H9 (cell line): ENCODE data around the gene CFAP298. TPM values are rescaled to one million over a fixed set of nuclear protein-coding genes. Genes with fewer than 3 reads are reported as not detected.

ENCODE experiments used
- DNase-seq: peaks from one replicate; pipeline ENCODE4 v3.0.0-alpha.2; 2017
- H2AFZ ChIP-seq: one replicate; pipeline ENCODE4 v1.6.1; 2013; ENCODE audit warnings: mild to moderate bottlenecking, low read length, control low read depth, moderate library complexity
- H2AK5ac ChIP-seq: 2 replicates; pipeline ENCODE4 v1.6.1; 2013; ENCODE audit warnings: low read length, control low read depth, mixed read lengths; ENCODE audit not compliant: insufficient read length
- H2BK120ac ChIP-seq: one replicate; pipeline ENCODE4 v1.6.1; 2013; ENCODE audit warnings: low read depth, mild to moderate bottlenecking, low read length, control low read depth, inconsistent platforms; ENCODE audit not compliant: poor library complexity, severe bottlenecking
- H2BK12ac ChIP-seq: 2 replicates; pipeline ENCODE4 v1.6.1; 2013; ENCODE audit warnings: low read length, control low read depth, mixed read lengths, low read depth; ENCODE audit not compliant: insufficient read length
- H2BK15ac ChIP-seq: 2 replicates; pipeline ENCODE4 v1.6.1; 2013; ENCODE audit warnings: low read depth, low read length, control low read depth
- H2BK20ac ChIP-seq: one replicate; pipeline ENCODE4 v1.6.1; 2013; ENCODE audit warnings: low read depth, mild to moderate bottlenecking, low read length, control low read depth, inconsistent platforms; ENCODE audit not compliant: poor library complexity, severe bottlenecking
- H2BK5ac ChIP-seq: 2 replicates; pipeline ENCODE4 v1.6.1; 2013; ENCODE audit warnings: low read length, control low read depth, mixed read lengths; ENCODE audit not compliant: insufficient read length
- H3K14ac ChIP-seq: 2 replicates; pipeline ENCODE4 v1.6.1; 2013; ENCODE audit warnings: low read length, control low read depth; ENCODE audit not compliant: insufficient read depth
- H3K18ac ChIP-seq: 2 replicates; pipeline ENCODE4 v1.6.1; 2013; ENCODE audit warnings: low read depth, mild to moderate bottlenecking, mixed read lengths, low read length, control low read depth; ENCODE audit not compliant: insufficient read length
- H3K23ac ChIP-seq: 2 replicates; pipeline ENCODE4 v1.6.1; 2013; ENCODE audit warnings: low read length, control low read depth, mixed read lengths, low read depth; ENCODE audit not compliant: insufficient read length
- H3K23me2 ChIP-seq: 2 replicates; pipeline ENCODE4 v1.6.1; 2013; ENCODE audit warnings: low read depth, mild to moderate bottlenecking, mixed read lengths, low read length, control low read depth; ENCODE audit not compliant: insufficient read length, poor library complexity, severe bottlenecking
- H3K27ac ChIP-seq: 2 replicates; pipeline ENCODE4 v1.5.1; 2013; ENCODE audit warnings: low read length, control low read depth, mixed read lengths, low read depth; ENCODE audit not compliant: insufficient read length
- H3K27me3 ChIP-seq: 2 replicates; pipeline ENCODE4 v1.6.1; 2013; ENCODE audit warnings: low read length, control low read depth, inconsistent platforms; ENCODE audit not compliant: insufficient read depth
- H3K4ac ChIP-seq: 2 replicates; pipeline ENCODE4 v1.6.1; 2013; ENCODE audit warnings: low read depth, mild to moderate bottlenecking, control low read depth, inconsistent platforms, low read length, moderate library complexity
- H3K4me1 ChIP-seq: 2 replicates; pipeline ENCODE4 v1.6.1; 2013; ENCODE audit warnings: low read length, control low read depth, inconsistent platforms; ENCODE audit not compliant: insufficient read depth
- H3K4me2 ChIP-seq: 2 replicates; pipeline ENCODE4 v1.6.1; 2013; ENCODE audit warnings: low read length, control low read depth, mixed read lengths; ENCODE audit not compliant: insufficient read length, insufficient read depth
- H3K56ac ChIP-seq: 2 replicates; pipeline ENCODE4 v1.6.1; 2013; ENCODE audit warnings: low read depth, mild to moderate bottlenecking, mixed read lengths, low read length, control low read depth; ENCODE audit not compliant: insufficient read length
- H3K79me1 ChIP-seq: 2 replicates; pipeline ENCODE4 v1.6.1; 2013; ENCODE audit warnings: low read depth, mild to moderate bottlenecking, moderate library complexity, low read length, control low read depth, inconsistent platforms; ENCODE audit not compliant: insufficient read depth, poor library complexity, severe bottlenecking
- H3K79me2 ChIP-seq: 2 replicates; pipeline ENCODE4 v1.6.1; 2013; ENCODE audit warnings: low read length, control low read depth, inconsistent platforms; ENCODE audit not compliant: insufficient read depth
- H3K9ac ChIP-seq: 2 replicates; pipeline ENCODE4 v1.6.1; 2013; ENCODE audit warnings: low read length, control low read depth, mixed read lengths; ENCODE audit not compliant: insufficient read length; ENCODE audit errors: extremely low read depth
- H3K9me3 ChIP-seq: one replicate; pipeline ENCODE4 v1.6.1; 2013; ENCODE audit warnings: low read depth, low read length, inconsistent platforms; ENCODE audit not compliant: control insufficient read depth
- H3T11ph ChIP-seq: one replicate; pipeline ENCODE4 v1.6.1; 2013; ENCODE audit warnings: mild to moderate bottlenecking, low read length, control low read depth, inconsistent platforms
- H4K20me1 ChIP-seq: one replicate; pipeline ENCODE4 v1.6.1; 2013; ENCODE audit not compliant: control insufficient read depth, insufficient read length, insufficient read depth
- H4K5ac ChIP-seq: 2 replicates; pipeline ENCODE4 v1.6.1; 2013; ENCODE audit warnings: low read depth, mild to moderate bottlenecking, mixed read lengths, low read length, control low read depth; ENCODE audit not compliant: insufficient read length
- H4K8ac ChIP-seq: replicated peaks from 2 replicates; pipeline ENCODE4 v1.6.1; 2013; ENCODE audit warnings: low read length, control low read depth, mixed read lengths, low read depth; ENCODE audit not compliant: insufficient read length
- H4K91ac ChIP-seq: 2 replicates; pipeline ENCODE4 v1.6.1; 2013; ENCODE audit warnings: low read depth, mild to moderate bottlenecking, moderate library complexity, mixed read lengths, low read length, control low read depth; ENCODE audit not compliant: insufficient read length
- H3K27ac Mint-ChIP-seq, 3 experiments: 2 replicates in 2 of 3; 3 replicates in 1 of 3; pipeline ENCODE4 v1.8.0; 2020 to 2021; ENCODE audit warnings: mixed read lengths in 3 of 3, mild to moderate bottlenecking in 1 of 3, moderate library complexity in 1 of 3
- H3K27me3 Mint-ChIP-seq: 2 replicates; pipeline ENCODE4 v1.8.0; 2021; ENCODE audit warnings: low read depth, mild to moderate bottlenecking, moderate library complexity, mixed read lengths
- H3K36me3 Mint-ChIP-seq, 3 experiments: 2 replicates in 2 of 3; 3 replicates in 1 of 3; pipeline ENCODE4 v1.8.0; 2020 to 2021; ENCODE audit warnings: low read depth in 3 of 3, mixed read lengths in 3 of 3; ENCODE audit not compliant: insufficient read depth in 1 of 3
- H3K4me1 Mint-ChIP-seq, 2 experiments: 2 replicates each; pipeline ENCODE4 v1.8.0; 2020; ENCODE audit warnings: mixed read lengths in 2 of 2
- H3K4me3 Mint-ChIP-seq, 2 experiments: 2 replicates in 1 of 2; 3 replicates in 1 of 2; pipeline ENCODE4 v1.8.0; 2020 to 2021; ENCODE audit warnings: mild to moderate bottlenecking in 2 of 2, mixed read lengths in 2 of 2, moderate library complexity in 1 of 2
- H3K9me3 Mint-ChIP-seq, 2 experiments: 2 replicates in 1 of 2; 3 replicates in 1 of 2; pipeline ENCODE4 v1.8.0; 2020; ENCODE audit warnings: mild to moderate bottlenecking in 2 of 2, mixed read lengths in 2 of 2, moderate library complexity in 1 of 2
- WGBS: extraction: QIAGEN DNeasy Blood & Tissue Kit; methylation state at CpG from one replicate; pipeline ENCODE4 v1.1.7; 2013; ENCODE audit warnings: missing lambda C conversion rate, low lambda C conversion rate, mixed read lengths; ENCODE audit not compliant: insufficient read length; ENCODE audit errors: extremely low coverage; 5-methylcytosine and 5-hydroxymethylcytosine counted together
- total RNA-seq: library from RNA; stranded (reverse); gene quantifications from 2 replicates; pipeline ENCODE4 v1.2.1, GENCODE V29; 2021
- TF ChIP-seq, protein P1 (sequence below): fragments of 200-600 bp; sonication (generic); conservative IDR thresholded peaks from 3 replicates; pipeline ENCODE4 v1.8.0; 2021; ENCODE audit warnings: antibody characterized with exemption, mild to moderate bottlenecking

The CFAP298 gene
- total RNA-seq, 1 experiment from 2014 or later: 81.8 TPM

DNA sequence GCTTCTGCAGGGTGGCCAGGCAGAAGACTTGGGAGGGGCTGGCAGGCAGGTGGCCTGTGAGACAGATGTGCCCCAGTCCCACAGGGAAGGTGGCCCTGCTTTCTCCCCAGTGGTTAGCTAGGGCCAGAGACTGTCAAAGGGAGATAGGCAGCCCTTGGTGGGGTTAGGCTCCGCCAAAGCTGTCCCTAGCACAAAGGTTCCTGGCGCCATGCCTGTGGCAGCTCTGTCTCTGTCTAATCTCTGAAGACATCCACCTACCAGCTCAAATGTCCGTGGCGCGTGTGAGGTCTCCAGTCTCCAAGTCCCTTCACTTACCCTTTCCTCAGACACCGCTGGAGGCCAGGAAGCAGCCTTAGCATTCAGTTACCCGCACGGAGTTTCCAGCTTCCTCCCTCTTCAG, 44.6 kb downstream of the CFAP298 start:
- H3K4me3 Mint-ChIP-seq: no peak overlapping the region
- Histone ChIP-seq H3K18ac (no peak overlapping the region), H3K23me2 (peaks cover 3% of the 10 kb centered on the region), H3K4me2 (no peak overlapping the region), H2BK5ac (no peak overlapping the region), H2AK5ac (no peak overlapping the region), H2AFZ (no peak overlapping the region), H4K91ac (no peak overlapping the region), H2BK15ac (no peak overlapping the region), H4K8ac (no peak overlapping the region), H2BK120ac (no peak overlapping the region), H3K27me3 (no peaks in the 10 kb centered on the region), H2BK12ac (no peak overlapping the region), H3T11ph (no peak overlapping the region), H3K79me1 (no peaks in the 10 kb centered on the region), H2BK20ac (no peak overlapping the region), H3K9me3 (no peaks in the 10 kb centered on the region), H3K14ac (no peak overlapping the region), H3K9ac (no peak overlapping the region), H3K27ac (no peak overlapping the region), H3K79me2 (no peaks in the 10 kb centered on the region), H3K23ac (no peak overlapping the region), H3K4me1 (no peaks in the 10 kb centered on the region; the same call in 1 of the 2 replicates), H4K5ac (no peak overlapping the region), H3K4ac (no peak overlapping the region), H3K56ac (no peak overlapping the region), H4K20me1 (no peaks in the 10 kb centered on the region)
- peaks cover 26 to 28% of the 10 kb centered on the region in 2 experiments for H3K9me3 Mint-ChIP-seq
- peaks cover 24 to 38% (median 32%) of the 10 kb centered on the region in 3 experiments for H3K36me3 Mint-ChIP-seq
- H3K27me3 Mint-ChIP-seq: peaks cover 8% of the 10 kb centered on the region
- no peak overlapping the region for H3K27ac Mint-ChIP-seq
- peaks cover 24 to 40% of the 10 kb centered on the region in 2 experiments for H3K4me1 Mint-ChIP-seq
- no peak for DNase-seq
- TF ChIP-seq, protein P1, sequence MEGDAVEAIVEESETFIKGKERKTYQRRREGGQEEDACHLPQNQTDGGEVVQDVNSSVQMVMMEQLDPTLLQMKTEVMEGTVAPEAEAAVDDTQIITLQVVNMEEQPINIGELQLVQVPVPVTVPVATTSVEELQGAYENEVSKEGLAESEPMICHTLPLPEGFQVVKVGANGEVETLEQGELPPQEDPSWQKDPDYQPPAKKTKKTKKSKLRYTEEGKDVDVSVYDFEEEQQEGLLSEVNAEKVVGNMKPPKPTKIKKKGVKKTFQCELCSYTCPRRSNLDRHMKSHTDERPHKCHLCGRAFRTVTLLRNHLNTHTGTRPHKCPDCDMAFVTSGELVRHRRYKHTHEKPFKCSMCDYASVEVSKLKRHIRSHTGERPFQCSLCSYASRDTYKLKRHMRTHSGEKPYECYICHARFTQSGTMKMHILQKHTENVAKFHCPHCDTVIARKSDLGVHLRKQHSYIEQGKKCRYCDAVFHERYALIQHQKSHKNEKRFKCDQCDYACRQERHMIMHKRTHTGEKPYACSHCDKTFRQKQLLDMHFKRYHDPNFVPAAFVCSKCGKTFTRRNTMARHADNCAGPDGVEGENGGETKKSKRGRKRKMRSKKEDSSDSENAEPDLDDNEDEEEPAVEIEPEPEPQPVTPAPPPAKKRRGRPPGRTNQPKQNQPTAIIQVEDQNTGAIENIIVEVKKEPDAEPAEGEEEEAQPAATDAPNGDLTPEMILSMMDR: no peak
- WGBS: no CpG with 5 or more reads among the region's 8 CpGs
